ENCODE data around the gene TAS2R38.

DNA sequence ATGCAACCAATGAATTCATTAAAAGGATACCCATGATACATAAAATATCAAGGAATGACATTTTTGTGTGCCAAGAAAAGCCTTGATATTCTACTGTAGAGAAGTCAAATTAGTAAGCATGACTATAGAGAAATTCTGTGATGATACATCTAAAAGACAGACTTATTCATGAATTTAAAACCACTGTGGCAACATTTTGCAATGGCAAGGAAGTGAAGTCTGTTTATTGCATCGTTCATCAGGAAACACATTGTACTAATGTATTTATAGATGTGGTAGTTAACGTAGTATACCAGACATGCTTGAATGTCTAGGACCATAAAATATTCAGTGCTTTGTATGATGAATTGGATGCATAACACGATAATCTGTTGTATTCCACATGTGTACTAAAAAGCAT, 17.5 kb downstream of the TAS2R38 start:
- TF ChIP-seq, protein P1, sequence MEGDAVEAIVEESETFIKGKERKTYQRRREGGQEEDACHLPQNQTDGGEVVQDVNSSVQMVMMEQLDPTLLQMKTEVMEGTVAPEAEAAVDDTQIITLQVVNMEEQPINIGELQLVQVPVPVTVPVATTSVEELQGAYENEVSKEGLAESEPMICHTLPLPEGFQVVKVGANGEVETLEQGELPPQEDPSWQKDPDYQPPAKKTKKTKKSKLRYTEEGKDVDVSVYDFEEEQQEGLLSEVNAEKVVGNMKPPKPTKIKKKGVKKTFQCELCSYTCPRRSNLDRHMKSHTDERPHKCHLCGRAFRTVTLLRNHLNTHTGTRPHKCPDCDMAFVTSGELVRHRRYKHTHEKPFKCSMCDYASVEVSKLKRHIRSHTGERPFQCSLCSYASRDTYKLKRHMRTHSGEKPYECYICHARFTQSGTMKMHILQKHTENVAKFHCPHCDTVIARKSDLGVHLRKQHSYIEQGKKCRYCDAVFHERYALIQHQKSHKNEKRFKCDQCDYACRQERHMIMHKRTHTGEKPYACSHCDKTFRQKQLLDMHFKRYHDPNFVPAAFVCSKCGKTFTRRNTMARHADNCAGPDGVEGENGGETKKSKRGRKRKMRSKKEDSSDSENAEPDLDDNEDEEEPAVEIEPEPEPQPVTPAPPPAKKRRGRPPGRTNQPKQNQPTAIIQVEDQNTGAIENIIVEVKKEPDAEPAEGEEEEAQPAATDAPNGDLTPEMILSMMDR (conservative IDR thresholded peaks at IDR 0.05) = no peak
- no peak for TF ChIP-seq ZFX (IDR thresholded peaks at IDR 0.05)
